T47D (cell line): ENCODE results near the gene C1QTNF3.
"Not testable (repeated sequence)": the region's sequence is repeated elsewhere in the genome, so short reads cannot be mapped to it uniquely, and the experiment has no call there.

Experiments used
- DNase-seq, 2 experiments: peaks; one replicate each; pipeline versions ENCODE4 v3.0.0 to v3.0.0-alpha.2; 2011 to 2012; ENCODE audit warnings: low read depth in 1 of 2, low spot score in 1 of 2
- JUND ChIP-seq: IDR thresholded peaks from 2 replicates; pipeline ENCODE4 v1.6.1; 2012; ENCODE audit warnings: low read depth
- in situ Hi-C: cut with HindIII; loops from 2 replicates; pipeline ENCODE4 v1.10.0; 2016; ENCODE audit warnings: low sequenced_read_pairs, low pct_unique_long_range_greater_than_20kb

C1QTNF3 gene

GRCh38 chr5:34042321-34042720, 692 bp downstream of the C1QTNF3 start:
- DNase-seq: no peak
- no peak for TF ChIP-seq JUND
- in situ Hi-C loops: no loop called here

- no peak for TF ChIP-seq JUND
- DNase-seq: no peak
- in situ Hi-C loops: no loop called here
These were observed 1.6 kb downstream of the C1QTNF3 start for GRCh38 chr5:34041247-34041972.

GRCh38 chr5:34040472-34040871, 2.5 kb downstream of the C1QTNF3 start:
- DNase-seq: no peak
- in situ Hi-C loops: no loop called here
- TF ChIP-seq JUND: no peak

- no peak for TF ChIP-seq JUND
- DNase-seq: no peak
- in situ Hi-C loops: no loop called here
These were observed 3.4 kb downstream of the C1QTNF3 start for GRCh38 chr5:34039398-34040157.

- in situ Hi-C loops: no loop called here
- no peak for DNase-seq
- TF ChIP-seq JUND: no peak
These were observed 4.2 kb downstream of the C1QTNF3 start for GRCh38 chr5:34038838-34039237.

- no peak for DNase-seq
- in situ Hi-C loops: no loop called here
- TF ChIP-seq JUND: no peak
These were observed 4.6 kb downstream of the C1QTNF3 start for GRCh38 chr5:34038390-34038789.

- no peak for DNase-seq
- TF ChIP-seq JUND: no peak
- in situ Hi-C loops: no loop called here
These were observed 5.3 kb downstream of the C1QTNF3 start for GRCh38 chr5:34037726-34038125.

GRCh38 chr5:34035756-34036155, 7.3 kb downstream of the C1QTNF3 start:
- in situ Hi-C loops: no loop called here
- DNase-seq: no peak
- no peak for TF ChIP-seq JUND

- in situ Hi-C loops: no loop called here
- no peak for TF ChIP-seq JUND
- no peak for DNase-seq
These were observed 8.3 kb downstream of the C1QTNF3 start for GRCh38 chr5:34034534-34035327.

- no peak for TF ChIP-seq JUND
- in situ Hi-C loops: no loop called here
- no peak for DNase-seq
These were observed 11.0 kb downstream of the C1QTNF3 start for GRCh38 chr5:34031966-34032365.

- DNase-seq: no peak
- no peak for TF ChIP-seq JUND
- in situ Hi-C loops: no loop called here
These were observed 11.9 kb downstream of the C1QTNF3 start for GRCh38 chr5:34031117-34031516.

GRCh38 chr5:34030585-34030984, 12.4 kb downstream of the C1QTNF3 start:
- DNase-seq, in situ Hi-C loops: not testable (repeated sequence)

GRCh38 chr5:34030048-34030447, 13.0 kb downstream of the C1QTNF3 start:
- in situ Hi-C loops: no loop called here
- DNase-seq: no peak
- TF ChIP-seq JUND: no peak
